Head of caudate nucleus (tissue), 42 donors: ENCODE measurements around the gene PPY.
"Not testable (repeated sequence)": the region's sequence is repeated elsewhere in the genome, so short reads cannot be mapped to it uniquely, and the experiment has no call there.

Experiments used
- DNase-seq, 42 donors: peaks; one replicate each; pipeline versions ENCODE4 v3.0.0 to v3.0.0-alpha.2; 2020 to 2021; ENCODE audit warnings: mixed read lengths in 7 of 42
- intact Hi-C: fragments of 100-400 bp; cut with DNase I; formaldehyde crosslinking; loops from one replicate; pipeline ENCODE4 v1.15.0; 2022

Gene PPY, protein sequence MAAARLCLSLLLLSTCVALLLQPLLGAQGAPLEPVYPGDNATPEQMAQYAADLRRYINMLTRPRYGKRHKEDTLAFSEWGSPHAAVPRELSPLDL

DNA sequence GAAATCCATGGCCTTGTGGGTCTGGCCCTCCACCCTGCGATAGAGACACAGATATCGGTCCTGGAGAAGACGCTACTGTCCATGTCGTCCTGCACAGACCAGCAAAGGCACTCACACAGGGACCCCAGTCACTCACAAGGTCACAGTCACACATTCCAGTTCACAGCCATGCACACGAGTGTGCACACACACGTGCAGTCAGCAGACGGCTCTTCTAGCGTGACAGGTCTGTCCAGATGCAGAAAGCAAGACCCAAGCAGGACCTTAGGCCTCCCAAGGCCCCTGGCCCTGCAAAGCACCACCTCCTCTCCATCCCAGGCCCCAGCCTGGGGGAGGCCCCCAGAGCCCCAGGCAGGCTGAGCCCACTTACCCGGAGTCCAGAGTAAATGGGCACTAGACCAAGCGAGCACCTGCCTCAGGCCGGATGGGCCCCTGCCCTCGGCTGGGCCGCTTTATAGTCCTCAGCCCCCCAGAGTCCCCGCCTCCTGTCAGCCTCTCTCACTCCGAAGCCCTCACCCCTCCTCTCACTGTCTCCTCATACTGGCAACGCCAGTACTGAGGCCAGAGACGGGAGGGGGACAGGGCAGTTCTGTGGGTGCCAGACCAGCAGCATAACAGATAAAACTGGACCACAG, at the start of gene PPY:
Gene PPY (minus strand): TSS at position 426 of the 635 bp plus-strand sequence. CDS start 822 bp downstream, outside the sequence.
- intact Hi-C loops = loop anchor here (10.0 kb wide), 1 partner anchor 53 kb away; no protein-coding TSS in a partner anchor
- no peak for DNase-seq

DNA sequence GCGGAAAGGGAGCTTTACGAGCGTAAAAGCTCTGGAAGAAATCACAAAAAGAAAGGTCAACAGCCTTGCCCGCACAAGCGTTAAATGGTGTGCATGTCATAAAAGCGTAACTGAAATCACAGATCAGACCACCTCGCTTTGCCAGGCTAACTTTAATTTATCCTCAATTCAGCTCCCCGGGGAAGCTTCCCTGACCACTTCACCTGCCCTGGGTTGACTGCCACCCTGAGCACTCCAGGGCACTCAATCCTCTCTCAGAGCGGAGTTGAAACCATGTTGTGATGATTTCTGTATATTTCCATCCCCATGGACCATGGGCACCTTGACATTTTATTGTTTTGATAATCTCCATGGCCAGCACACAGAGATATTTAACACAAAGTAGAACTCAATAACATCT, 46.0 kb upstream of the PPY start:
- DNase-seq = no peak
- intact Hi-C loops = no loop called here

DNA sequence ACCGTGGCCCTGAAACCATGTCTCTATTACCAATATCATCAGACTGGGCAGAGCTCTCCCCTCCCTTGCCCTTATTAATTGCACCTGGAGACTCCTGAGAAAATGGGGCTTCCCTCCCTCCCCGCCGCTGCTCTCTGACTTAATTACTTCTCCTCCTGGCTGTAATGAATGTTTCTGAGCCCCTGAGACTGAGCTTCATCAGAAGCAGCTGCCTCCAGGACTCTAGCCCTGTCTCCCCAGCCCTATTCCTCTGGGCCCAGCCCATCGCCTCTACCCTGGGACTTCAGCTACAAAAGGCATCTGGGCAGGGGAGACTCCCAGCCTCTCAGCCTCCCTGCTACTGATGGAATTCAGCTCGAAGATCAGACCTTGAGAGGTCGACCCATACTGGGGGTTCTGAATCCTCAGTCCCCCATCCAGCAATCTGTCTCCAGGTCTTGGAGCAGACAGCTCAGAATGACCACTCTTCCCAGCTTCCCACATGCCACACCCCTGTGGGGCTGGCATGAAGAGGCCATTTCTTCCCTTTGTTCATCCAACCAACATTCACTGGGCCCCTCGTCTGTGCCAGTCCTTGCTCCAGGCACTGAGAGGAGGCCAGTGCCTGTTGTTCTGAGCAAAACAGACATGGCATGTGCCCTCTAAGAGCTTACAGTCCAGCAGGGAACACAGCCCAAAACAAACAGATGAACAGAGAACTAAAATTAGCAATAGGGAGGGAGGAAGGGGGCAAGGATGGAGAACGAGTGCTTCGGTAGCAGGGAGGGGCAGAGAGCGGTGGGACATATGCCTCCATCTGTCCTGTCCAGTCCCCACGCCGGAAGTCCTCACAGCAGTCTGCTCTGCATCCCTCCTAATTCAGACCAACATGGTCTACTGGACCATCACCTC, 45.1 kb upstream of the PPY start:
- intact Hi-C loops = no loop called here
- no peak for DNase-seq

DNA sequence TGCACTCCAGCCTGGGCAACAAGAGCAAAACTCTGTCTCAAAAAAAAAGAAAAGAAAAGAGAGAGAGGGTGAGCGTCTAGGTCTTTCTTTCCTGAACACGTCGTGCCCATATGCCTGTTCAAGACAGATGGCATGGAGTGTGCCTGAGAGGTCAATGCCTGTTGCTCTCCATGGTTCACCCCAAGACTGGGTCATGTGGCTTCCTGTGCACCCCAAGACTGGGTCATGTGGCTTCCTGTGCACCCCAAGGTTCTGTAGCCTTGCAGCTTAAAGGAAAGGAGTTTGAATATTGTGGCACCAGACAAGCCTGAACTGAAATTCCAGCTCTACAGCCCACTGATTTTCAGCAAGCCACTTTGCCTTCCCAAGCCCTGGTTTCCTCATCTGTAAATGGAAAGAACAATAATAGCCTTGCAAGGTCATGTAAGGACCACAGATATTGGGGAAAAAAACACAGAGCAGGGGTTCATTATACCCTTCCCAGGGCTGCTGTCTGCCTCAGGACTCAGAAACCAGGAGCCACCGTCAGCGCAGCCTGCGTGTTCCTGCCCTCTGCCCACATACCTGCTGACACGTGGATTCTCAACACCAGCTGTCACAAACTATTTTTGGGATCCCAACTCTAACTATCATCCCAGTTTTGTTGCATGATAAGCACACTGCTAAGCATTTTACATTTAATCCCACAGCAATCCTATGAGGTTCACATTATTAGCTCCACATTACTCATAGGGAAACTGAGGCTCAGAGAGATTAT, 44.1 kb upstream of the PPY start:
- intact Hi-C loops = no loop called here

DNA sequence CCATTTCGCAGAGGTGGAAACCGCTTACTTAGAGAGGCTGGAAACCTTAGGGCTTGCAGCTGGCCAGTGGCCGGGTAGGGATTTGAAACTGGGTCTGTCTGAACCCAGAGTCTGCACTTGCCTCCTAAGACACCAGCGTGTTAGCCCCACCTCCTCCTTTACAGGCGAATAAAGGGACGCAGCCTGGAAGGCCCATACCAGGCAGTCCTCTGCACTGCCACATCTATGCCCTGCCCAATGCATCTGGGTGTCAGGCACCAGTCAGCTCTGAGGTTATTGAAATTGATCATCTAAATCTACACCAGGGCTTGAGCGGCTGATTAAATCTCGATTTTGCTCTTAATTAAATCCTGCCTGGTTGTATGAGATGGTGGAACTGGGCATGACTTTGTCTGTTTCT, 42.2 kb upstream of the PPY start:
- no peak for DNase-seq
- intact Hi-C loops = no loop called here

More for the DNA sequence above, 44.1 kb upstream of the PPY start:
- DNase-seq = peak in 26 of 42 donors; percentile 22 to 74 (median 47)

DNA sequence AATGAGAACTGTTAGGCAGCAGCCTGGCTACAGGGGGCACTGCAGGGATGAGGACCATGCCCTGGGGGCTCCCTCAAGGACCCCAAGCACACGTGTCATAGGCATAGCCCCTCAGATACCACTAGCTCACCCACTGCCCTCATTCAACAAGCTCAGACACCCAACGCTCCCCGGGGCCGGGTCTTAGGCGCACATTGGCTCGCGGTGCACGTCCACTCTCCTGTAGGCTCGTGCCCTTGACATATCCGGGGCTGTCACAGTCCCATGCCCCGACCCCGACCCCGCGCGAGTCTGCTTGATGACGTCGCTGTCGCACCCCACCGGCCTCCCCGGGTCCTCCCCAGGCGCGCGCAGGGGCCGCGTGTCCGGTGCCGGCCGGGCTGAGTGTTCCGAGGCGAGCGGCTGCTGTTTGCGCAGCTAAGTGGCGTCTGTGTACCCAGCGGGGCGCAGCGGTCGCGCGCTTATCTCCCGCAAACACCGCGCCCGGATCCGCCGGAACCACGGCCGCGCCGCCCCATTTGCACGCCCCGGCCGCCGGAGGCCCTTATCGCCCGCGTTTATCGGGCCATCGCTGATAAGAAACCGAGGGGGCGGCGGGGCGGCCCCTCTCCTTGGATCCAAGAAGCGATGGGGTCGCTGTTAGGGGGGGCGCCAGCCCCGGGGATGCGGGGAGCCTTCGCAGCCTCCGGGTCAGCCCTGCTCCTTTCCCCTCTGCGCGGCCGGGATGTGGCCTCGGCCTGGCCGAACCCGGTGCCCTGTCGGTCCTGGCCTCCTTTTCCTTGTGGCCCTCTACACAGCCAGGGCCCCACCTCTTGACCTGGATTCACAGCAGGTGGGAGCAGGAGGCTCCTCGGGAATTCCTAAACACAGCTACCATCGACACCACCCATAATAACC, 41.5 kb upstream of the PPY start:
- intact Hi-C loops = no loop called here
- peak in 22 of 42 donors; percentile 6 to 64 (median 34) for DNase-seq

DNA sequence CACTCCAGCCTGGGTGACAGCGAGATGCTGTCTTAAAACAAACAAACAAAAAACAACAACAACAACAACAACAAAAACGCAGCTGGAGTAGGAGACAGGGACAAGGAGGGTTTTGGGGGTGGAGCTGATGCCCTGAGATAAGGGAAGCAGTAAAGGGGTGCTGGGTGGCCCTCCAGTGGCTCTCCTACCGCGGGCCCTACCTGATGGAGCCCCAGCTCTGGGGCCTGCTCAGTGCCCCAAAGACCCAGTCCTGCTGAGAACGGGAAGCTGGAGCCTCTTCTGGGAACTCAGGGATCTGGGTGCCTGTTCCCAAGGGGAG, 40.9 kb upstream of the PPY start:
- DNase-seq = no peak
- intact Hi-C loops = no loop called here

DNA sequence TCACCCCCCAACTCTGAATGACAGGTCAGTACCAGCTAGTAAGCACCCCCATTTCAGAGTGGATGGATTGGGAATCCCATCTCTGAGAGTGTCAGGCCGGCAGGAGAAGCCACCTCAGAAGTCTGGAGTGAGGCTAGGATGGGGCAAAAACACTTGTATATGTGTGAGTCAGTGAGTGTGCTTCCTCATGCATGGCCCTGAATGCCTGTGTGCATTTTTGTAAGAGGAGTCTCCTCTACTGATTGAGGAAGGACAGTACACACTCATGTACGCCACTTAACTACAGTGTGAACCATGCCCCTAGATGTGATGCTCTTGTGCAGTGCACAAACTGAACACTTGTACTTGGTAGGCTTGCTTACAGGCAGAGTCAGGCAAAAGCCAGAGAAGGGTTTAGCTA, 39.9 kb upstream of the PPY start:
- intact Hi-C loops = no loop called here
- DNase-seq = no peak

DNA sequence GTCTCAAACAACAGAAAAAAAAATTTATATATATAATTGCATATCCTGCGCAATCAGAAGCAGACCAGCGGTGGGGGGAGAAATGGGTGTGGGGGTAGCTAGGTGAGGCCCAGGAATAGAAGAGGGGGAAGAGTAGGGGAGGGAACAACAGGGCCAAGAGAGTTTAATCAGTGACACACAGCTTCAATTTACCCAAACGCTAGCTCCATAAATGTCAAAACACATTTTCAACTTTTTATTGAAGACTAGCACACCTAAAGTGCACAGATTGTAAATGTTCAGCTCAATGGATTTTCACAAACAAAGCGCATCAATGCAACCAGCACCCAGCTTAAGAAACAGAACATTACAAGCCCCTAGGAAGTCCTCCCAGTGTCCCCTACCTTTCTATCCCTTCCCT, 37.4 kb upstream of the PPY start:
- no peak for DNase-seq
- intact Hi-C loops = no loop called here

DNA sequence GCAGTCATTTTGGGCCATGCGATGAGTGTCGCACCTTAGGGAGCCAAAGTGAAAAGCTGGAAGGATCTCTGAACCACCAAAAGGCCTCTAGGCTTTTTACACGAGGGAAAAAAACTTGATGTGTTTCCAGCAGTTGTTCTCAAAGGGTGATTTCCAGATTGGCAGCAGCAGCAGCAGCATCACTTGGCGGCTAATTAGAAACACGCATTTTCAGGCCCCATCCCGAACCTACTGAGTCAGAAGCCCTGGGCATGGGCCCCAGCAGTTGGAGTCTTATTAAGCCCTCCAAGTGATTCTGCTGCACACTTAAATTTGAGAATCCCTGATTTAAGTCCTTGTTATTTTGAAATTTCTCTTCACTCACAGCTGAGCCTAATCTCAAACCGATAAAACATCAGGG, 36.7 kb upstream of the PPY start:
- intact Hi-C loops = no loop called here
- no peak for DNase-seq

DNA sequence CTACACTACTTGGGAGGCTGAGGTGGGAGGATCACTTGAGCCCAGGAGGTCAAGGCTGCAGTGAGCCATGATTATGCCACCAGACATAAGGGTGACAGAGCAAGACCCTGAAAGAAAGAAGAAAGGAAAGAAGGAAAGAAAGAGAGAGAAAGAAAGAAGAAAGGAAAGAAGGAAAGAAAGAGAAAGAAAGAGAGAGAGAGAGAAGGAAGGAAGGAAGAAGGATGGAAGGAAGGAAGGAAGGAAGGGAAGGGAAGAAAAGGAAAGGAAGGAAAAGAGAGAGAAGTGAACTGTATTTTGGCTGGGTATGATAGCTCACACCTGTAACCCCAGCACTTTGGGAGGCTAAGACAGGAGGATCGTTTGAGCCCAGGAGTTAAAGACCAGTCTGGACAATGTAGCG, 35.8 kb upstream of the PPY start:
- DNase-seq = no peak
- intact Hi-C loops = no loop called here

DNA sequence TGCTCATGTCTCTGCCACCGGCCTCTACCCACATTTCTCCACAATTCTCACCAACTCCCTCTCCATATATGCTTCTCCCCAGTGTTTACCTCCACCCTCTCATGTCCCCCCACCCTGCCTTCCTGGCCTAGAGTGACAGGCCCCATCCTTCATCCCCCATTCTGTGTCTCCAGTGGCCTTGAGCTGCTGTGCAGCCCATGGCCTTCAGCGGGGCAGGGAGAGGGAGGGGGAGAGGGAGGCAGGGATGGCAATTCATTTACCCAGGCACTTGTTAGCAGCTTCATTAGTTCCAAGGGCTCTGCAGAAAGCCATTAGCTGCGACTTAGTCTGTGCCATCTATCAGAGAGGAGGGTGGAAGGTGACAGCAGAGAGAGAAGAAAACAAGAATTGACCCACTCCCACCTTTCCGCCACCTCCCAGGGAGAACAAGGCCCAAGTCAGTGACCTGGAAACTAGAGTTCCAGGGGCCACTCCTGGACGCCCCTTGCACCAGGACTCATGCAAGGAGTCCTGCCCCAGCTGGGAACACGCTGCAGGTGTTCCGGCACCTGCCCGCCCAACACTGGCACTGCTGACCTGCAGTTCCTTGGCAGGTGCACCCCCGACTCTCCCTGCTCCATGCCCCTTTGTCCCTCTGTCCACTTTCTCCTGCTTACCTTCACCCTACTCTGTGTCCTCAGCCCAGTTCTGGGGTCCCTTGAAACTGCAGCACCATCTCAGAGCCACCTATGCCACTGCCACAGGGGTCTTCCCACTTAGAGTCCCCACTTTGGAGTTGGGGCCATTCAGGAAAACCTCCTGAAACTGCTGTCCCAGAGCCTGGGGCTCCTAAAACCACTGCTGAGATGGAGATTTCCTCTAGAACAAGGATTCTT, 34.9 kb upstream of the PPY start:
- intact Hi-C loops = no loop called here
- DNase-seq = no peak

DNA sequence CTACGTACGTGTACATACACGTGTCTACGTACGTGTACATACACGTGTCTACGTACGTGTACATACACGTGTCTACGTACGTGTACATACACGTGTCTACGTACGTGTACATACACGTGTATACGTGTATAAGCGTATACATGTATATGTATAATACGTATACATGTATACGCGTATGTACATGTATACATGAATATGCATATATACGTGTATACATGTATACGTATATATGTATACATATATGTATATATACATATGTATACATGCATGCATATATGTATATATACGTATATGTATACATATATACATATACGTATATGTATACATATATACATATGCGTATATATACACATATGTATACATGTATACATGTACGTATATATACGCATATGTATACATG, 33.6 kb upstream of the PPY start:
- intact Hi-C loops = no loop called here
- no peak for DNase-seq

DNA sequence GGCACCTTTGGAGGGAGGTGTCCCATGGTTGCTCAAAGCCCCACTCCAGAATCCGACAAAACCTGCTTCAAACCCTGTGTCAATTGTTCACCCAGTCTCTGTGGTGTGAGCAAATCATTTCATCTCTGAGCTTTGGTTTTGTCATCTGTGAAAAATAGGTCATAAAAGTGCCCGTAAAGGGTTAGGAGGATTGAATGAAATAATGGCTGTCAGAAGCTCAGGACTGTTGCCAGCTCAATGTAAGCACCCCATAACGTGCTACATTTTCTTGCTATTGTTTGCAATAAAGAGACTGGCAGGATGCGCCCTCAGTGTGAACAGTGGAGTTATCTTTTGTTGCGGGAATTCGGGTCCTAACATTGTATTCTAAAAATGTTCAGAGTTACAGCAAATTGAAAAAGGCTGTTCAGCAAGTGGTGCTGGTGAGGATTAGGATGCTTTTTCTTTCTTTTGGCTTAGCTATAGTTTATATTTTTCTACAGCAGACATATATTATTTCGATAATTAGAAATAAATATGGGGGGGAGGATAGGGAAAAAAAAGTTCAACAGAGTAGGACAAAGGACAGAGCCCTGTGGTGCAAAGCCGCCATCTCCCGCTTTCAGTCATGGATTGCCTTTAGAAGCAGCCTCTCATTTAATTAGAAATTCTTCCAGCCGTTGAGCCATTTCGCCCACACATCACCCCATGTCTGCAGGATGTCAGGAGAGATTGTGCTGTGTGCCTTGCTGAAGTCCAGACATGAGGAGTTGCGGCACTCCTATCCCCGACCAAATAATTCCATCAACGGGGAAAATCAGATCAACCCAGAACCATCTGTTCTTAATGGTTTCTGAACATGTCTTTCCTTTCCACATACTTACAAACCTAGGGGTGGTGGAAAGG, 32.3 kb upstream of the PPY start:
- intact Hi-C loops = no loop called here

DNA sequence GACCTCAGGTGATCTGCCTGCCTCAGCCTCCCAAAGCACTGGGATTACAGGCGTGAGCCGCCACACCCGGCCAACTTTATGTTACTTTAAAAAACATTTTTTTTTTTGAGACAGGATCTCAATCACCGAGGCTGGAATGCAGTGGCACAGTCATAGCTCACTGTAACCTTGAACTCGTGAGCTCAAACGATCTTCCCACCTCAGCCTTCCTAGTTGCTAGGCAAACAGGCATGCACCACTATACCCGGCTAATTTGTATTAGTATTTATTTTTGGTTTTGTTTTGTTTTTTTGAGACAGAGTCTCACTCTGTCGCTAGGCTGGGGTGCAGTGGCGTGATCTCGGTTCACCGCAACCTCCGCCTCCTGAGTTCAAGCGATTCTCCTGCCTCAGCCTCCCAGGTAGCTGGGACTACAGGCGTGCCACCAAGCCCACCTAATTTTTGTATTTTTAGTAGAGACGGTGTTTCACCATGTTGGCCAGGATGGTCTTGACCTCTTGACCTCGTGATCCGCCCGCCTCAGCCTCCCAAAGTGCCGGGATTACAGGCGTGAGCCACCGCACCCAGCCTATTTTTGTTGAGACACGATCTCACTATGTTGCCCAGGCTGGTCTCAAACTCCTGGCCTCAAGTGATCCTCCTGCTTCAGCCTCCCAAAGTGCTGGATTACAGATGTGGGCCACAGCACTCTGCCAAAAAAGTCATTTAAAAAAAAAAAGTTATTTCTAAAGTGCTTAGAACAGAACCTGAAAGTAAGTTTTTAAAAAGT, 30.4 kb upstream of the PPY start:
- intact Hi-C loops = not testable (repeated sequence)
- DNase-seq = peak in 1 of 42 donors; percentile 1

More for the DNA sequence above, 32.3 kb upstream of the PPY start:
- peak in 1 of 42 donors; percentile 9 for DNase-seq

DNA sequence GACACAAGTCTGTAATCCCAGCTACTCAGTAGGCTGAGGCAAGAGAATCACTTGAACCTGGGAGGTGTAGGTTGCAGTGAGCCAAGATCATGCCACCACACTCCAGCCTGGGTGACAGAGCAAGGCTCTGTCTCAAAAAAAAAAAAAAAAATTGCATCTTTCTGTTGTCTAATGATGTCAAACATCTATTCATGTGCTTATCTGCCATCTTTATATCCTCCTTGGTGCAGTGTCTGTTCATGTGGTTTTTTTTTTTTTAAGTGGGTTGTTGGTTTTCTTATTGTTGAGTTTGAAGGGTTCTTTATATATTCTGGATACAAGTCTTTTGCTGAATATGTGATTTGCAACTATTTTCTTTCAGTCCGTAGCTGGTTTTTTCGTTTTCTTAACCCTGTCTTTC, 29.2 kb upstream of the PPY start:
- intact Hi-C loops, DNase-seq: not testable (repeated sequence)
